Endodermal cell (in vitro differentiated cells): ENCODE measurements around the gene BMAL2. TPM values are rescaled to one million over a fixed set of nuclear protein-coding genes. Genes with fewer than 3 reads are reported as not detected.
A peak's percentile ranks its signal among the peaks of the same experiment; 100 is the strongest.

Source experiments
- DNase-seq: peaks from one replicate; pipeline ENCODE4 v3.0.0-alpha.2; 2017
- H3K27ac ChIP-seq: 2 replicates; pipeline ENCODE4 v1.5.1; 2013; ENCODE audit warnings: mild to moderate bottlenecking, low read depth, low read length, moderate library complexity
- H3K27me3 ChIP-seq: 2 replicates; pipeline ENCODE4 v1.6.1; 2013; ENCODE audit warnings: mild to moderate bottlenecking, low read length, moderate library complexity; ENCODE audit not compliant: insufficient read depth, control insufficient read depth, poor library complexity, severe bottlenecking
- H3K36me3 ChIP-seq: 2 replicates; pipeline ENCODE4 v1.7.0; 2013; ENCODE audit warnings: mild to moderate bottlenecking, low read length, moderate library complexity; ENCODE audit not compliant: control insufficient read depth, insufficient read depth
- H3K4me1 ChIP-seq: one replicate; pipeline ENCODE4 v1.7.0; 2013; ENCODE audit warnings: low read length; ENCODE audit not compliant: control insufficient read depth, insufficient read depth
- H3K4me3 ChIP-seq: 2 replicates; pipeline ENCODE4 v1.5.1; 2013; ENCODE audit warnings: mild to moderate bottlenecking, low read length, moderate library complexity
- H3K9ac ChIP-seq: 2 replicates; pipeline ENCODE4 v1.6.1; 2013; ENCODE audit warnings: mild to moderate bottlenecking, low read length, moderate library complexity; ENCODE audit not compliant: poor library complexity, severe bottlenecking; ENCODE audit errors: extremely low read depth
- H3K9me3 ChIP-seq: 2 replicates; pipeline ENCODE4 v1.6.1; 2013; ENCODE audit warnings: mild to moderate bottlenecking, low read length, moderate library complexity; ENCODE audit not compliant: control insufficient read depth
- H3K27ac Mint-ChIP-seq: 2 replicates; pipeline ENCODE4 v1.8.0; 2020; ENCODE audit warnings: mixed read lengths
- H3K27me3 Mint-ChIP-seq: 2 replicates; pipeline ENCODE4 v1.8.0; 2021; ENCODE audit warnings: mild to moderate bottlenecking, mixed read lengths; ENCODE audit not compliant: insufficient read depth
- H3K36me3 Mint-ChIP-seq: 2 replicates; pipeline ENCODE4 v1.8.0; 2020; ENCODE audit warnings: low read depth, mixed read lengths
- H3K4me1 Mint-ChIP-seq: 2 replicates; pipeline ENCODE4 v1.8.0; 2020; ENCODE audit warnings: mixed read lengths
- H3K4me3 Mint-ChIP-seq: 2 replicates; pipeline ENCODE4 v1.8.0; 2020; ENCODE audit warnings: mild to moderate bottlenecking, moderate library complexity, mixed read lengths
- H3K9me3 Mint-ChIP-seq: 2 replicates; pipeline ENCODE4 v1.8.0; 2020; ENCODE audit warnings: mild to moderate bottlenecking, mixed read lengths
- WGBS, 2 experiments: methylation state at CpG; one replicate each; pipeline versions ENCODE4 v1.1.5 to v1.1.7; 2013; ENCODE audit warnings: missing lambda C conversion rate in 2 of 2, mixed read lengths in 1 of 2; ENCODE audit not compliant: insufficient coverage in 1 of 2, insufficient read length in 1 of 2; 5-methylcytosine and 5-hydroxymethylcytosine counted together
- total RNA-seq, 2 donors: library from RNA; stranded (reverse); fragmentation: NEBNext Ultra II Directional in 1 of 2; extraction: Animal tissue kit (Norgen Biotek cat#: 25700) in 1 of 2; gene quantifications; 2 replicates in 1 of 2; 3 replicates in 1 of 2; pipeline ENCODE4 v1.2.1, GENCODE V29; 2021
- TF ChIP-seq, protein P1 (sequence below): fragments of 200-600 bp; sonication (generic); conservative IDR thresholded peaks from 2 replicates; pipeline ENCODE4 v1.5.0; 2021; ENCODE audit warnings: antibody characterized with exemption, mild to moderate bottlenecking

BMAL2 gene
- total RNA-seq, 2 donors from 2014 or later, result 20.3 to 31.0 TPM

DNA sequence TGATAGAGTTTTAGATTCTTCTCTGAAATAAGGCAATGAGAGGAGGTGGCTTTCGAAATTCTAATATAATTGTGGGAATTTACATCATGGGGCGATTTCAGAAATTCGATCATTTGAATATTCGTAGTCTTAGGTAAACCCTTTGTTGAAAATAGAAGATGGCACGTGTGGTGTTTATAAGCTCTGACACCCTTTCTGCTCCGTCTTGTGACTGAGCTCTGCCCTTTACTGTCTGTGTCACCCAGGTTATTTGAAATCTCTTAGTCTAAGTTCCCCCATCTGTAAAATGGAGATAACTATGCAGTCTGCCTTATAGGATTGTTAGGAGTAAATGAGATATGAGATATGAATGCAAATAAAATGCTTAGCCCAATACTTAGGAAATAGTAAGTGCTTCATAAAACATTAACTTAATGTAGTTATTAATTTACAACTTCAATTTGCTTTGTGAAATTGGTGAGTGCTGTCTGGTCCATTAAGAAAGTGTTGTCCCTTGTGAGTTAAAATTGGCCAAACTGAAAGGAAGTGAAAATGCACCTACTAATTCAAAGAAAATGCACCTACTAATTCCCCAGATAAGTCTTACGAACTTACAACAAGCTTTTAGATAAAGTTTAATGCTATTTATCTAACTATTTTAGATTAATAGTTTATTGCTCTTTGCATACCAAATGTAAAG, 1.5 kb downstream of the BMAL2 start:
- no peak overlapping the region for H3K27ac Mint-ChIP-seq
- TF ChIP-seq, protein P1, sequence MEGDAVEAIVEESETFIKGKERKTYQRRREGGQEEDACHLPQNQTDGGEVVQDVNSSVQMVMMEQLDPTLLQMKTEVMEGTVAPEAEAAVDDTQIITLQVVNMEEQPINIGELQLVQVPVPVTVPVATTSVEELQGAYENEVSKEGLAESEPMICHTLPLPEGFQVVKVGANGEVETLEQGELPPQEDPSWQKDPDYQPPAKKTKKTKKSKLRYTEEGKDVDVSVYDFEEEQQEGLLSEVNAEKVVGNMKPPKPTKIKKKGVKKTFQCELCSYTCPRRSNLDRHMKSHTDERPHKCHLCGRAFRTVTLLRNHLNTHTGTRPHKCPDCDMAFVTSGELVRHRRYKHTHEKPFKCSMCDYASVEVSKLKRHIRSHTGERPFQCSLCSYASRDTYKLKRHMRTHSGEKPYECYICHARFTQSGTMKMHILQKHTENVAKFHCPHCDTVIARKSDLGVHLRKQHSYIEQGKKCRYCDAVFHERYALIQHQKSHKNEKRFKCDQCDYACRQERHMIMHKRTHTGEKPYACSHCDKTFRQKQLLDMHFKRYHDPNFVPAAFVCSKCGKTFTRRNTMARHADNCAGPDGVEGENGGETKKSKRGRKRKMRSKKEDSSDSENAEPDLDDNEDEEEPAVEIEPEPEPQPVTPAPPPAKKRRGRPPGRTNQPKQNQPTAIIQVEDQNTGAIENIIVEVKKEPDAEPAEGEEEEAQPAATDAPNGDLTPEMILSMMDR, result no peak

DNA sequence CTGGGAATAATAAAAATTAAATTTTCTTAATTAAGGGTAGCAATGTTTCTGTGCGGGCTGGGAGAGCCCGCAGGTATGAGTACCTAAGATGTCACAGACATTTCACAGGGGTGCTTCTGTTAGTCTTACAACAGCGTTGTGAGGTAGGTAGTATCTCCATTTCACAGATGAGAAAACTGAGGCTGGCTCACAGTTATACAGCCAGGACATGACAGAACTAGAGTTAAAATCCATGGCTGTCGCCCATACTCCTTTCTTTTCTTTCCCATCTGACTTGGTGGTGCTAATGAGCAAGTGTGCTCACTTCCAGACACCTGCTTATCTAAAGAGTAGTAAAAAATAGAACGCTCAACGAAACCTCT, 2.1 kb downstream of the BMAL2 start:
- Histone ChIP-seq H3K4me3 (no peak overlapping the region), H3K27ac (no peak overlapping the region), H3K27me3 (peaks cover 20% of the 10 kb centered on the region), H3K9ac (no peak overlapping the region), H3K9me3 (no peaks in the 10 kb centered on the region), H3K4me1 (peaks cover 9% of the 10 kb centered on the region), H3K36me3 (no peaks in the 10 kb centered on the region)
- Mint-ChIP-seq H3K9me3 (no peaks in the 10 kb centered on the region), H3K4me1 (peaks cover 40% of the 10 kb centered on the region), H3K36me3 (peaks cover 1% of the 10 kb centered on the region), H3K27ac (no peak overlapping the region), H3K27me3 (peaks cover 43% of the 10 kb centered on the region), H3K4me3 (no peak overlapping the region)
- WGBS, 2 experiments, result 68 to 75% methylated on average over 4 of the region's 6 CpGs
- TF ChIP-seq, protein P1, result no peak
- DNase-seq, result no peak

More for the DNA sequence above, 1.5 kb downstream of the BMAL2 start:
- no peak for DNase-seq
- peaks cover 9% of the 10 kb centered on the region for H3K4me1 ChIP-seq
- 50% methylated on average over 6 to 7 of the region's 7 CpGs for WGBS, 2 experiments
- peak overlapping the region; percentile 22 for H3K9ac ChIP-seq
- Mint-ChIP-seq H3K4me3 (peak overlapping the region; percentile 76), H3K9me3 (no peaks in the 10 kb centered on the region), H3K4me1 (peaks cover 40% of the 10 kb centered on the region), H3K36me3 (no peaks in the 10 kb centered on the region), H3K27me3 (peaks cover 43% of the 10 kb centered on the region)
- no peak overlapping the region for H3K27ac ChIP-seq
- no peaks in the 10 kb centered on the region for H3K36me3 ChIP-seq
- peak overlapping the region; percentile 84 for H3K4me3 ChIP-seq
- H3K9me3 ChIP-seq, result no peaks in the 10 kb centered on the region
- H3K27me3 ChIP-seq, result peaks cover 20% of the 10 kb centered on the region

DNA sequence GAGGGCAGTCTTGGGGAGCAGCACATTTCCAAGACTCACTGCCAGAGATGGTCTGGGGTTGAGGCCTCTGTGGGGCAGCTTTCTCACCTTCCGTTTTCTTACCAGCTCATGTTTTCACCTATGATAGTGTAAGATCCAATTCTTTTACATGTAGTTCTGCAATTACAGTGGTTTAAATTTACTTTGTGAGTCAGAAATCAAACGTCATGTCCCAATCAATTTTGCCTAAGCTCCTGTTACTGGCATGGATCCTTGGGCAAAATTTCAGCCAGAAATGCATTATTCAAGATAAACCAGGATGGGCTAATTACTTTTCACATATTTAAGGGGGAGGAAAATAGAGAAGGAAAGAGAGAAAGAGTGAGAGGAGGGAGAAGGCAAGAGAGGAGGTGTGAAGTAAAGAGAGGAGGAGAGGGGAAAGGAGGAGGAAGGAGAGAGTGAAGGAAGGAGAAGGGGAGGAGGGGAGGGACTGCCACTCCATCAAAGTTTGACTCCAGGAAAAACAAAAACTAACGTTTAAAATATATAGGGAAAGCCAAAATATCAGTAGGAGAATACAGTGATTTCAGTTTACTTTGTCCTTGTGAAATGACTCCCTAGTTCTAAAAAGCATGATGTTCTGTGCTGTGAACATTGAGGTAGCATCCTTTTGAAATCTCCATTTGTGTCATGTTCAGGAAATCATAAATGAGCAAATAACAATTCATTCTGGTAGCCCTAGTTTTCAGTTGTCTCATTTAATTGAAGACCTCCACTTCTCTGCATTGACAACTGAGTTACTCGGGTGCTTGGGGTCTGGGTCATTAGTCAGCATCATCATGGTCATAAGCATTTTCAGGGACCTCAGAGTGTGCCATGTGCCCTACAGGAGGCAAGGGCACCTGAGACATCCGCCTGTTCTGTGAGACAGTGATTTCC, 3.0 kb downstream of the BMAL2 start:
- 88 to 95% methylated on average over 4 to 5 of the region's 5 CpGs for WGBS, 2 experiments
- Histone ChIP-seq H3K4me1 (peaks cover 9% of the 10 kb centered on the region), H3K27me3 (peaks cover 18% of the 10 kb centered on the region), H3K9me3 (no peaks in the 10 kb centered on the region), H3K4me3 (no peak overlapping the region), H3K27ac (no peak overlapping the region), H3K9ac (no peak overlapping the region), H3K36me3 (no peaks in the 10 kb centered on the region)
- DNase-seq, result no peak
- H3K27ac Mint-ChIP-seq, result no peak overlapping the region
- H3K4me3 Mint-ChIP-seq, result no peak overlapping the region
- peaks cover 4% of the 10 kb centered on the region for H3K36me3 Mint-ChIP-seq
- TF ChIP-seq, protein P1, result no peak
- peaks cover 38% of the 10 kb centered on the region for H3K27me3 Mint-ChIP-seq
- peaks cover 40% of the 10 kb centered on the region for H3K4me1 Mint-ChIP-seq
- H3K9me3 Mint-ChIP-seq, result no peaks in the 10 kb centered on the region
